HCT116 (cell line): ENCODE data around the gene UBE2E1. TPM values are rescaled to one million over a fixed set of nuclear protein-coding genes. Genes with fewer than 3 reads are reported as not detected.

Experiments used
- ATAC-seq: fragments of 200-7000 bp; cut with Tn5 transposase; 2 replicates; pipeline ENCODE4 v1.9.1; 2020; ENCODE audit warnings: mild to moderate bottlenecking, moderate library complexity
- BruUV-seq: library from RNA; stranded (reverse); fragments of 400-500 nt; replicated peaks from 2 replicates; lab custom pipeline; 2021; lab: Mats Ljungman, UMichigan
- CTCF ChIA-PET: fragments of 300-600 bp; sonication (Branson Sonifier 250); formaldehyde crosslinking; loops from one replicate; lab custom pipeline; 2021; ENCODE audit warnings: antibody characterized with exemption; lab: Charles Lee
- POLR2A ChIA-PET: fragments of 300-600, 350-600 bp; sonication (Branson Sonifier 250); formaldehyde crosslinking; loops from one replicate; lab custom pipeline; 2021; ENCODE audit warnings: antibody characterized with exemption; lab: Charles Lee
- RAD21 ChIA-PET, 2 experiments: fragments of 300-600 bp; sonication (Branson Sonifier 250); formaldehyde crosslinking; loops; one replicate each; lab custom pipeline; 2023; ENCODE audit warnings: low total read pairs in 2 of 2; ENCODE audit not compliant: uncharacterized antibody in 2 of 2, unreplicated experiment in 2 of 2, low non-redundant PET in 1 of 2; lab: Charles Lee
- DNase-seq: peaks from one replicate; pipeline ENCODE4 v3.0.0-alpha.2; 2010; ENCODE audit warnings: low read depth, low spot score
- H2AFZ ChIP-seq: fragments of 200-600 bp; shearing (Covaris generic), sonication (generic); 2 replicates; pipeline ENCODE4 v1.6.1; 2017; ENCODE audit warnings: low read depth, mixed run types, mixed read lengths, antibody characterized with exemption, low read length; ENCODE audit not compliant: poor library complexity, severe bottlenecking
- H3K27ac ChIP-seq: 2 replicates; pipeline ENCODE4 v1.5.1; 2012; ENCODE audit warnings: low read depth, low read length
- H3K27me3 ChIP-seq: fragments of 200-600 bp; sonication (generic); 2 replicates; pipeline ENCODE4 v1.6.1; 2016; ENCODE audit warnings: mixed run types, low read length, mixed read lengths; ENCODE audit not compliant: insufficient read depth
- H3K36me3 ChIP-seq, 2 experiments: fragments of 200-500 bp in 1 of 2; fragments of 200-600 bp in 1 of 2; sonication (Bioruptor generic) in 1 of 2; sonication (generic) in 1 of 2; 2 replicates each; pipeline versions ENCODE4 v1.5.1 to v1.6.1; 2014 to 2016; ENCODE audit warnings: low read length in 2 of 2, inconsistent platforms in 1 of 2, mixed read lengths in 1 of 2, mixed run types in 1 of 2; ENCODE audit not compliant: insufficient read depth in 2 of 2, control insufficient read depth in 1 of 2
- H3K4me1 ChIP-seq, 2 experiments: fragments of 200-600 bp in 1 of 2; sonication (generic) in 1 of 2; 2 replicates each; pipeline versions ENCODE4 v1.5.1 to v1.6.1; 2012 to 2017; ENCODE audit warnings: low read length in 2 of 2, inconsistent platforms in 1 of 2, mild to moderate bottlenecking in 1 of 2, mixed read lengths in 1 of 2, mixed run types in 1 of 2, moderate library complexity in 1 of 2; ENCODE audit not compliant: insufficient read depth in 2 of 2, control insufficient read depth in 1 of 2
- H3K4me2 ChIP-seq: fragments of 200-600 bp; sonication (generic); 2 replicates; pipeline ENCODE4 v1.6.1; 2017; ENCODE audit warnings: mixed run types, low read length, mixed read lengths
- H3K4me3 ChIP-seq, 2 experiments: fragments of 200-600 bp in 1 of 2; sonication (generic) in 1 of 2; replicated peaks in 1 of 2; 2 replicates each; pipeline ENCODE4 v1.5.1; 2011 to 2016; ENCODE audit warnings: low read length in 2 of 2, control low read depth in 1 of 2, low read depth in 1 of 2, mild to moderate bottlenecking in 1 of 2, mixed read lengths in 1 of 2, mixed run types in 1 of 2
- H3K79me2 ChIP-seq: fragments of 200-600 bp; sonication (generic); 2 replicates; pipeline ENCODE4 v1.6.1; 2017; ENCODE audit warnings: mild to moderate bottlenecking, mixed run types, low read length, moderate library complexity, mixed read lengths; ENCODE audit not compliant: insufficient read depth
- H3K9ac ChIP-seq: fragments of 200-600 bp; sonication (generic); 2 replicates; pipeline ENCODE4 v1.6.1; 2016; ENCODE audit warnings: low read length, mixed read lengths
- H3K9me2 ChIP-seq: fragments of 200-600 bp; sonication (generic), shearing (Covaris generic); 2 replicates; pipeline ENCODE4 v1.6.1; 2017; ENCODE audit warnings: mixed run types, mild to moderate bottlenecking, moderate library complexity; ENCODE audit not compliant: insufficient read depth
- H3K9me3 ChIP-seq, 2 experiments: fragments of 200-500 bp in 1 of 2; fragments of 200-600 bp in 1 of 2; sonication (Bioruptor generic) in 1 of 2; sonication (generic) in 1 of 2; 2 replicates each; pipeline ENCODE4 v1.6.1; 2014 to 2017; ENCODE audit warnings: low read length in 2 of 2, mixed read lengths in 2 of 2, inconsistent platforms in 1 of 2, low read depth in 1 of 2, mild to moderate bottlenecking in 1 of 2, mixed run types in 1 of 2, moderate library complexity in 1 of 2; ENCODE audit not compliant: control insufficient read depth in 1 of 2, insufficient read depth in 1 of 2
- H4K20me1 ChIP-seq: fragments of 200-600 bp; sonication (generic), shearing (Covaris generic); 2 replicates; pipeline ENCODE4 v1.6.1; 2017; ENCODE audit warnings: mixed run types, mild to moderate bottlenecking, moderate library complexity; ENCODE audit not compliant: insufficient read depth
- CEBPB ChIP-seq: IDR thresholded peaks from 2 replicates; pipeline ENCODE4 v1.6.1; 2012; ENCODE audit warnings: low read depth
- CTCF ChIP-seq, 3 experiments: fragments of 200-600 bp in 1 of 3; sonication (generic) in 1 of 3; IDR thresholded peaks in 2 of 3; conservative IDR thresholded peaks in 1 of 3; 2 replicates each; pipeline ENCODE4 v1.5.1; 2012 to 2017; ENCODE audit warnings: low read depth in 2 of 3, low read length in 2 of 3, antibody characterized with exemption in 1 of 3, borderline replicate concordance in 1 of 3, control low read depth in 1 of 3, mild to moderate bottlenecking in 1 of 3, mixed read lengths in 1 of 3, mixed run types in 1 of 3, moderate library complexity in 1 of 3; ENCODE audit not compliant: insufficient read depth in 1 of 3
- ELF1 ChIP-seq: IDR thresholded peaks from 2 replicates; pipeline ENCODE4 v1.6.1; 2012; ENCODE audit warnings: low read depth, borderline replicate concordance
- JUND ChIP-seq: IDR thresholded peaks from 2 replicates; pipeline ENCODE4 v1.6.1; 2012
- POLR2A ChIP-seq: IDR thresholded peaks from 2 replicates; pipeline ENCODE4 v1.7.0; 2011; ENCODE audit warnings: borderline replicate concordance; ENCODE audit not compliant: insufficient read depth, insufficient read length; ENCODE audit errors: extremely low read depth
- RAD21 ChIP-seq: IDR thresholded peaks from 2 replicates; pipeline ENCODE4 v1.6.1; 2012; ENCODE audit warnings: low read depth, mild to moderate bottlenecking
- REST ChIP-seq: IDR thresholded peaks from 2 replicates; pipeline ENCODE4 v1.6.1; 2012; ENCODE audit warnings: low read depth
- SIN3A ChIP-seq: IDR thresholded peaks from 2 replicates; pipeline ENCODE4 v1.6.1; 2012; ENCODE audit warnings: low read depth
- SP1 ChIP-seq: IDR thresholded peaks from 2 replicates; pipeline ENCODE4 v1.6.1; 2012; ENCODE audit warnings: low read depth
- TCF7L2 ChIP-seq: IDR thresholded peaks from 2 replicates; pipeline ENCODE4 v1.7.0; 2011; ENCODE audit warnings: borderline replicate concordance, inconsistent platforms; ENCODE audit not compliant: insufficient read depth, insufficient read length; ENCODE audit errors: extremely low read depth
- YY1 ChIP-seq: IDR thresholded peaks from 2 replicates; pipeline ENCODE4 v1.6.1; 2011; ENCODE audit warnings: low read length, low read depth, moderate library complexity, mild to moderate bottlenecking; ENCODE audit not compliant: insufficient replicate concordance; ENCODE audit errors: extremely low read depth
- ZFX ChIP-seq: fragments of 450-650 bp; IDR thresholded peaks from 2 replicates; pipeline ENCODE4 v1.6.1; 2017
- ZNF274 ChIP-seq: fragments of 200-500 bp; sonication (Bioruptor generic); IDR thresholded peaks from 2 replicates; pipeline ENCODE4 v1.6.1; 2014; ENCODE audit warnings: mild to moderate bottlenecking, low read depth, low read length, inconsistent platforms
- intact Hi-C: fragments of 100-400 bp; cut with micrococcal nuclease; formaldehyde crosslinking; loops from 2 replicates; pipeline ENCODE4 v1.10.0; 2022
- total RNA-seq: library from RNA; stranded (reverse); gene quantifications from one replicate; pipeline ENCODE4 v1.2.1, GENCODE V29; 2021; ENCODE audit not compliant: unreplicated experiment
- TF ChIP-seq, protein P1 (sequence below): IDR thresholded peaks from 2 replicates; pipeline ENCODE4 v1.6.1; 2012

UBE2E1 gene
- total RNA-seq, 1 experiment from 2014 or later, result 75.1 TPM

DNA sequence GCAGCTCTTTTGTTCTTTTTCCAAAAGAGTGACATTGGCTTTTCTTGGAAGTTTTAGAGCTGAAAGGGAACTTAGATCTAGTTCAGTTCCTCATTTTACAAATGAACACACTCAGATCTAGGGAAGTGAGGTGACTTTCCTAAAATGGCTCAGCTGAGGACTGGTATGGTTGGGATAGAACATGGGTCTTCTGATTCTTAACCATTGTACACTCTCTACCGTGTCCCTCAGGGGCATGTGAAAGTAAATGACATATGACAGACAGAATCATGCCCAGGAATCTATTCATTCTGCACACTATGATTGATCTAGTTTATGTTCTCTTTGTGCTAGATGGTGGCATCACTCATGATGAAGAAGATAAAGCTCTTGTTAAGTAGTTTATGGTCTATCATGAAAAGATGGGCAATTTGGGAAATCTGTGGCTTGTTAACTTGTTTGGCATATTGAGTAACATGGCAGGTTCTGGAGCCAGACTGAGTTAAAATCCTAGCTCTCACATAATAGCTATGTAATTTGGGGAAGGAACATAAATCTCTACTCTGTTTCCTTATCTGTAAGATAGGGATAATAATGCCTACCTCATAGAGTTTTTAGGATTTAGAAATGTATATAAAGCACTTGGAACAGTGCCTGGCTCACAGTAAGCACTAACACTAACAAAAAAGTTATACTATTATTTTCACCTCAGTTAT is 30.9 kb downstream of the UBE2E1 start:
- BruUV-seq, result no TSS peak

More for the DNA sequence above, 30.9 kb downstream of the UBE2E1 start:
- Histone ChIP-seq H3K27me3 (no peaks in the 10 kb centered on the region), H3K79me2 (peaks cover 58% of the 10 kb centered on the region), H3K4me3 (no peak overlapping the region), H3K4me2 (no peak overlapping the region), H3K9me2 (no peaks in the 10 kb centered on the region), H3K27ac (no peak overlapping the region), H3K4me1 (no peaks in the 10 kb centered on the region), H3K36me3 (no peaks in the 10 kb centered on the region), H4K20me1 (no peaks in the 10 kb centered on the region; the same call in 1 of the 2 replicates), H3K9ac (no peak overlapping the region)
- CTCF ChIA-PET, result interaction anchor here (0.8 to 1.5 kb wide), 3 partner anchors 9 to 13 kb away, joined by 3 to 4 read pairs (median 3); no protein-coding TSS in a partner anchor
- POLR2A ChIA-PET, result interaction anchor here (0.7 kb wide), 1 partner anchor 85 kb away, joined by 3 read pairs; no protein-coding TSS in a partner anchor
- TF ChIP-seq SP1 (no peak), JUND (no peak), SIN3A (no peak), YY1 (no peak), CEBPB (no peak), ZFX (no peak), ZNF274 (no peak), CTCF (IDR thresholded peaks at IDR 0.05 in 2 of 3, conservative IDR thresholded peaks at IDR 0.05 in 1 of 3; ENCODE audit: borderline replicate concordance in 1 of 3, insufficient read depth in 1 of 3, low read depth in 2 of 3, low read length in 2 of 3) (no peak), REST (no peak), RAD21 (no peak), ELF1 (no peak), TCF7L2 (no peak), POLR2A (no peak)
- TF ChIP-seq, protein P1, sequence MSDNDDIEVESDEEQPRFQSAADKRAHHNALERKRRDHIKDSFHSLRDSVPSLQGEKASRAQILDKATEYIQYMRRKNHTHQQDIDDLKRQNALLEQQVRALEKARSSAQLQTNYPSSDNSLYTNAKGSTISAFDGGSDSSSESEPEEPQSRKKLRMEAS, result no peak
- TF ChIP-seq, all 23 proteins: peak for 0
- no peak for DNase-seq
- H3K9me3 ChIP-seq, result no peaks in the 10 kb centered on the region
- intact Hi-C loops, result no loop called here
- ATAC-seq, result no peak
- RAD21 ChIA-PET, result no interaction called here
- no peak overlapping the region for H2AFZ ChIP-seq
